GM19324 (cell line): Measurements from ENCODE around the gene PGM1.
"Not testable (repeated sequence)": the region's sequence is repeated elsewhere in the genome, so short reads cannot be mapped to it uniquely, and the experiment has no call there.

Experiments
- ATAC-seq: cut with Tn5 transposase; IDR thresholded peaks from one replicate; pipeline ENCODE4 v1.9.1; 2021; ENCODE audit warnings: mild to moderate bottlenecking, moderate library complexity; ENCODE audit not compliant: unreplicated experiment, low FRiP score

PGM1 gene

GRCh38 chr1:63593303-63593885 lies at the start of gene PGM1:
Gene PGM1 (plus strand): TSS chr1:63593411. CDS start chr1:63593489, 78 bp downstream.
- ATAC-seq: peak; percentile 79

GRCh38 chr1:63545780-63546179 lies 47.4 kb upstream of the PGM1 start:
- ATAC-seq: no peak

- ATAC-seq: no peak
These were observed 45.5 kb upstream of the PGM1 start for GRCh38 chr1:63547621-63548294.

GRCh38 chr1:63548303-63548702 lies 44.9 kb upstream of the PGM1 start:
- ATAC-seq: no peak

GRCh38 chr1:63548877-63549276 lies 44.3 kb upstream of the PGM1 start:
- no peak for ATAC-seq

- no peak for ATAC-seq
These were observed 37.7 kb upstream of the PGM1 start for GRCh38 chr1:63555480-63555879.

- ATAC-seq: no peak
These were observed 35.7 kb upstream of the PGM1 start for GRCh38 chr1:63557365-63557987.

GRCh38 chr1:63559357-63559756 lies 33.9 kb upstream of the PGM1 start:
- ATAC-seq: no peak

GRCh38 chr1:63563745-63564144 lies 29.5 kb upstream of the PGM1 start:
- ATAC-seq: no peak

- no peak for ATAC-seq
These were observed 24.1 kb upstream of the PGM1 start for GRCh38 chr1:63569068-63569467.

GRCh38 chr1:63569640-63570316 lies 23.4 kb upstream of the PGM1 start:
- ATAC-seq: no peak

- not testable (repeated sequence) for ATAC-seq
These were observed 20.5 kb upstream of the PGM1 start for GRCh38 chr1:63572686-63573085.

- ATAC-seq: not testable (repeated sequence)
These were observed 18.9 kb upstream of the PGM1 start for GRCh38 chr1:63574203-63574796.

- ATAC-seq: no peak
These were observed 17.8 kb upstream of the PGM1 start for GRCh38 chr1:63575340-63575826.

- ATAC-seq: not testable (repeated sequence)
These were observed 6.9 kb upstream of the PGM1 start for GRCh38 chr1:63586326-63586725.

GRCh38 chr1:63590166-63590560 lies 3.0 kb upstream of the PGM1 start:
- ATAC-seq: no peak

GRCh38 chr1:63592536-63593302 lies 492 bp upstream of the PGM1 start:
- ATAC-seq: no peak

GRCh38 chr1:63593886-63594605 lies 835 bp downstream of the PGM1 start:
- peak; percentile 70 for ATAC-seq

- no peak for ATAC-seq
These were observed 2.2 kb downstream of the PGM1 start for GRCh38 chr1:63595435-63595834.
